ENCODE data around the gene MYOZ1.
"Not testable (repeated sequence)": the region's sequence is repeated elsewhere in the genome, so short reads cannot be mapped to it uniquely, and the experiment has no call there.

The MYOZ1 gene

DNA sequence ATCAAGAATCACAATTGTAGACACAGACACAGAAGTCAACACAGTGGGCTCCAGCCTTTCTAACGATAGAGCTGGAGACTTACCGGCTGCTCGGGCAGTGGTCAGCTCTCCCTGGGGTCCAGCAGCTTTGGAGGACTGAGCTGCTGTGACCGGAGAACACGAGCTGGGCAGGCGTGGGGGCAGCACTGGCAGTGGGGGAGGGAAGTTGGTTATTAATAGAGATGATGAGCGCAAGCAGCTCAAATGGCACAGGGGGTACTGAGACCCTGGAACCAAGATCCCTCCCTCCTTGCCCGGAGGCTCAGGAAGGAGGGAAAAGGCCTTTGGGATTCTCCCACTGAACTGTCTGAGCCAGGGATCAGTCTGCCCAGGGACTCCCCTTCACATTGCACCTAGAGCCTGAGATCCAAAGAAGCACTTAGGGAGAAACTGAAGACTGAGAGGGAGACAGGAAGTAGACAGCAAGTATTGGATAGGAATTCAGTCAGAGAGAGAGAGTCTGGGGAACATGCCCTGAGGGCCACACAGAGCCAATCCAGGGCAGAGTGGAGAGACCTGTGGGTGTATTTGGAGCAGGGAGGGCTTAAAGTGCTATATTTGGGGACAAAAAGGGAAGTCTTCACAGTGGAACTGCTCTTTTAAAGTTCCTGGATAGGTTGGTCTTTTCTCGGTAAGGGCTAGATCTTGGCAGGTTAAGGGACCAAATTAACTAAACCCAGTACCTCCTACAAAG lies at the start of gene MYOZ1:
Gene MYOZ1, minus strand, starts transcription at position 147 of the 733 bp plus-strand sequence. CDS start 1,457 bp downstream, outside the sequence.
- Histone ChIP-seq H3K9ac (ENCODE audit: low read length) (no peak within 1 kb of the TSS), H3K36me3 (ENCODE audit: control insufficient read depth, insufficient read depth, low read length, severe bottlenecking) (no peaks in the 10 kb centered on the region), H3K27me3 (replicated peaks; ENCODE audit: control insufficient read depth, insufficient read depth, low read length) (no peaks in the 10 kb centered on the region), H3K9me3 (ENCODE audit: control insufficient read depth, low read length) (no peaks in the 10 kb centered on the region), H3K4me3 (ENCODE audit: low read length) (no peak within 1 kb of the TSS), H3K4me1 (ENCODE audit: control insufficient read depth, insufficient read depth, low read length) (peaks cover 7% of the 10 kb centered on the region)
- DNase-seq (ENCODE audit: low read depth): peak; percentile 70

DNA sequence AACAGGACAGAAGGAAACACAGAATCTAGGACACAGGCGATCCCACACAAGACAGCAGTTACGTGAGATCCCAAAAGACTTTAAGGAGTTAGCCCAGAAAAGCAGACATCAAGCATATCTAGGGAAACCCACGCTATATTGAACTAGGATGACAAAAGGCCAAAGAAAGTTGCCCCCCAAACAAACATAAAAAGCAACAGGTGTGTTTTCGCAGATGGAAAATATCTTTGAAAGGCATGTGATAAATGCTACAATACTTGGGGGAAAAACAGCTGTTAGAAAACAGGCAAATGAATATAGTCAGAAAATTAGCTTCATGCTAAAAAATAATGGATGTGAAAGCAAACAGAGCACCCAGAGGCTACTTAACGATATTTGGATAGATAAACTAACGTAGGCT lies 49.5 kb upstream of the MYOZ1 start:
- H3K4me3 ChIP-seq (ENCODE audit: low read length); H3K36me3 ChIP-seq (ENCODE audit: control insufficient read depth, insufficient read depth, low read length, severe bottlenecking); H3K9ac ChIP-seq (ENCODE audit: low read length); H3K9me3 ChIP-seq (ENCODE audit: control insufficient read depth, low read length); H3K4me1 ChIP-seq (ENCODE audit: control insufficient read depth, insufficient read depth, low read length); H3K27me3 ChIP-seq (replicated peaks; ENCODE audit: control insufficient read depth, insufficient read depth, low read length); DNase-seq (ENCODE audit: low read depth): not testable (repeated sequence)

GRCh38 chr10:73689596-73689995 lies 48.3 kb upstream of the MYOZ1 start:
- not testable (repeated sequence) for H3K27me3 ChIP-seq (replicated peaks; ENCODE audit: control insufficient read depth, insufficient read depth, low read length); DNase-seq (ENCODE audit: low read depth); H3K9ac ChIP-seq (ENCODE audit: low read length); H3K36me3 ChIP-seq (ENCODE audit: control insufficient read depth, insufficient read depth, low read length, severe bottlenecking); H3K4me1 ChIP-seq (ENCODE audit: control insufficient read depth, insufficient read depth, low read length); H3K4me3 ChIP-seq (ENCODE audit: low read length); H3K9me3 ChIP-seq (ENCODE audit: control insufficient read depth, low read length)

- not testable (repeated sequence) for DNase-seq (ENCODE audit: low read depth); H3K4me1 ChIP-seq (ENCODE audit: control insufficient read depth, insufficient read depth, low read length)
Observed at GRCh38 chr10:73687641-73688040, 46.4 kb upstream of the MYOZ1 start.

DNA sequence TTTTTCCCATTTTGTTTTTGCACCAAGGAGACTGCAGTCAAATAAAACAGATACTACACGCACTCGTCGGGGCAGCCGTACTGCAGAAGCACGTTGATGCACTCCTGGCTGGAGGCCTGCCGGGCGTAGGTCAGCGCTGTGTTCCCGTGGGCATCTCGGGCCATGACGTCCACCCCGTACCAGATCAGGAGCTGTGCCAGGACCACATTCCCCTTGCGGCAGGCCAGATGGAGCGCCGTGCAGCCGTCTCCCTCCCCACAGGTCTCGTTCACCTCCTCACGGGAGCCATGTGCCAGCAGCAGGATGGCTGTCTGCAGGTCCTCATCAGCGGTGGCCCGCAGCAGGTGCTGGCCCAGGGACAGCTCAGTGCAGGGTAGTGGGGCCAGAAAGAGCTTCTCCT lies 33.3 kb upstream of the MYOZ1 start:
- not testable (repeated sequence) for H3K36me3 ChIP-seq (ENCODE audit: control insufficient read depth, insufficient read depth, low read length, severe bottlenecking); H3K27me3 ChIP-seq (replicated peaks; ENCODE audit: control insufficient read depth, insufficient read depth, low read length); DNase-seq (ENCODE audit: low read depth); H3K9ac ChIP-seq (ENCODE audit: low read length); H3K9me3 ChIP-seq (ENCODE audit: control insufficient read depth, low read length); H3K4me3 ChIP-seq (ENCODE audit: low read length); H3K4me1 ChIP-seq (ENCODE audit: control insufficient read depth, insufficient read depth, low read length)

More at GRCh38 chr10:73687641-73688040, 46.4 kb upstream of the MYOZ1 start:
- not testable (repeated sequence) for H3K9ac ChIP-seq (ENCODE audit: low read length); H3K27me3 ChIP-seq (replicated peaks; ENCODE audit: control insufficient read depth, insufficient read depth, low read length); H3K9me3 ChIP-seq (ENCODE audit: control insufficient read depth, low read length); H3K4me3 ChIP-seq (ENCODE audit: low read length); H3K36me3 ChIP-seq (ENCODE audit: control insufficient read depth, insufficient read depth, low read length, severe bottlenecking)

- not testable (repeated sequence) for DNase-seq (ENCODE audit: low read depth)
Observed at GRCh38 chr10:73668378-73668777, 27.1 kb upstream of the MYOZ1 start.

DNA sequence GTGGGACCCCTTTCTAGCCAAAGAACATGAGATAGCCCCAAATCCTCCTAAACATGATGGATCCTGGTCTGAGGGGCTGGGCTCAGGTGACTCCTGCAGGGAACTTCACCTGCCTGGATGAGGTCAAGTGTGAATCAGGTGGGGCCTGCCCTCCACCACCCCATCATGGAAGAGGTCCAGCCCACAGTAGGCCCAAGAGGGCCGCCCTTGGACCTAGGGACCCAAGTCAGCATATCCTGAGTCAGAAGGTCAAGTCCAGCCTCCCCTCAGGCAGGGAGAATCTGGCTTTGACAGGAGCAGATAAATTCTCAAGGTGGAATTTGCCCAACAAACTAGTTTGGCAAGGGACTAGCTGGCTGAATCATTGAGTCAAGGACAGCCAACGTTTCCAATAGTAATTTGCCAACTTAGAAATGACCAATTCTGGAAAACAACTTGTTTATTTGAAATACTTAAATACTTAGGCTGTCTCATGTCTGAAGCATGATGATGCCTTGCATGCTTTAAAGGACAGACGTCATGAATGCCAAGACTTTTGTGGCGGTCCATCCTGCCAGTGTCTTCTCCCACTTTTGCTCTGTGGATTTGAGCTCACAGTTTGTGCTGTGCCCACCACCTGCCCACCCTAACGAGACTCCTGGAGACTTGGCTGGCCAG lies 25.0 kb upstream of the MYOZ1 start:
- H3K4me3 ChIP-seq (ENCODE audit: low read length): not testable (repeated sequence)

More at GRCh38 chr10:73668378-73668777, 27.1 kb upstream of the MYOZ1 start:
- H3K9ac ChIP-seq (ENCODE audit: low read length); H3K27me3 ChIP-seq (replicated peaks; ENCODE audit: control insufficient read depth, insufficient read depth, low read length); H3K4me3 ChIP-seq (ENCODE audit: low read length); H3K4me1 ChIP-seq (ENCODE audit: control insufficient read depth, insufficient read depth, low read length); H3K36me3 ChIP-seq (ENCODE audit: control insufficient read depth, insufficient read depth, low read length, severe bottlenecking); H3K9me3 ChIP-seq (ENCODE audit: control insufficient read depth, low read length): not testable (repeated sequence)

DNA sequence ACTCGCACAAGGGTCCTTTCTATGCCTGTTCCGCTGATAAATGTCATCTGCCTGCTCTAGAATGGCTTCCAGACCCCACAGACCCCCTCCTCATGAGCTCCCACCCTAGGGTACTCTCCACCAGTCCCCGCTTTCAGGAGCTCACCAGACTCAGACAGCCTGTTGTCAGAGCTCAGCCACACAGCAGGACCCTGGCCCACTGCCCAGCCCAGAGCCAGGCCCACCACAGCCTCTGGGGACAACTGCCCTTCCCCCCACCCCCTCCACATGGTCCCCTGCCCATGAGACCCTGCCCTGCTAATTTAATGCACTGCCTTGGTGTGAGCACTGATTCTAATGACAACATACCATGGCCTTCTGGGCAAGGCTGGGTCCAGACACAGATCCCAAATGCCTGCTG lies 24.3 kb upstream of the MYOZ1 start:
- not testable (repeated sequence) for H3K36me3 ChIP-seq (ENCODE audit: control insufficient read depth, insufficient read depth, low read length, severe bottlenecking); H3K9me3 ChIP-seq (ENCODE audit: control insufficient read depth, low read length); H3K9ac ChIP-seq (ENCODE audit: low read length); H3K4me3 ChIP-seq (ENCODE audit: low read length); H3K4me1 ChIP-seq (ENCODE audit: control insufficient read depth, insufficient read depth, low read length); DNase-seq (ENCODE audit: low read depth); H3K27me3 ChIP-seq (replicated peaks; ENCODE audit: control insufficient read depth, insufficient read depth, low read length)

More for the DNA sequence above, 25.0 kb upstream of the MYOZ1 start:
- peak; percentile 53 for DNase-seq (ENCODE audit: low read depth)
- H3K4me1 ChIP-seq (ENCODE audit: control insufficient read depth, insufficient read depth, low read length); H3K9ac ChIP-seq (ENCODE audit: low read length); H3K9me3 ChIP-seq (ENCODE audit: control insufficient read depth, low read length); H3K27me3 ChIP-seq (replicated peaks; ENCODE audit: control insufficient read depth, insufficient read depth, low read length); H3K36me3 ChIP-seq (ENCODE audit: control insufficient read depth, insufficient read depth, low read length, severe bottlenecking): not testable (repeated sequence)

DNA sequence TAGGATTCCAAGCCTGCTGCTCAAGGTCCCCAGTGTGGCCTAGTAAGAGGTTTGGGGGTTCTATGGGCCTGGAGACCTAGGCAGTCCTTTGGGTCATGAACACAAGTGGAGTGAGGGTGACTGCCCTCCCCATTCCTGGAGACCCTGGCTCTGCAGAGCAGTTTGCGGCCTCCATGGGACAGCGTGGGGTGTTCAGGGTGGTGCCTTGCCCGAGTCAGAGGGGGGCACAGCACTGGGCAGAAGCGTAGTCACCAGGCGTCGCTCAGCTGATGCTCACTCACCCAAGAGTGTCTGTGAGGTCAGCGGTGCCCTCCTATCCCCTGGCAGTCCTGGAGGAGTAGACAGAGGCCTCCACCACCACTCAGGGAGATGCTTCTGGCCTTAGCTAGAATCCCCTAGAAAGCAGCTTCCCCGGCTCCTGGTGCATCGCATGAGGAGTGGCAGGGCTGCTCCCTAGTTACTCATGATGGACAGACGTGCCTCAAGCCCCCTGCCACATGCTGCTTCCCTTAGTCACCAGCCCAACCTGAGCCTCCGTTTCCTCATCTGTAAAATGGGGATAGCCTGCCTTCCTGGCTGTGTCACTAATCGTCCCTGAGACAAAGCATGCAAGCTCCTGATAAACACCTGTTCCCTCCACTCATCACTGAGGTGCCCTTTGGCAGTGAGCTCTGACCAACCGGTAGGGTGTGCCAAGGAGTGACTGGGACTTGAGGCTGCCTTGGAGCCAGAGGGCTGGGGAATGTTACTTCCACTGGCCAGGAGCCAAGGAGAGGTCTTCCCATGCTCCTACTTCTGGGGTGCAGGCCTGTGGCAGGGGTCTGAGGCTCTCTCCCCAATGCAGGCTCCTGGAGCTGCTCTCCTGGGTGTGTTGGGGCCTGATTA lies 23.1 kb upstream of the MYOZ1 start:
- not testable (repeated sequence) for H3K36me3 ChIP-seq (ENCODE audit: control insufficient read depth, insufficient read depth, low read length, severe bottlenecking); H3K4me1 ChIP-seq (ENCODE audit: control insufficient read depth, insufficient read depth, low read length); H3K4me3 ChIP-seq (ENCODE audit: low read length); H3K9me3 ChIP-seq (ENCODE audit: control insufficient read depth, low read length); H3K27me3 ChIP-seq (replicated peaks; ENCODE audit: control insufficient read depth, insufficient read depth, low read length); DNase-seq (ENCODE audit: low read depth); H3K9ac ChIP-seq (ENCODE audit: low read length)

GRCh38 chr10:73663621-73664020 lies 22.3 kb upstream of the MYOZ1 start:
- H3K9ac ChIP-seq (ENCODE audit: low read length); H3K36me3 ChIP-seq (ENCODE audit: control insufficient read depth, insufficient read depth, low read length, severe bottlenecking); H3K4me3 ChIP-seq (ENCODE audit: low read length); DNase-seq (ENCODE audit: low read depth); H3K27me3 ChIP-seq (replicated peaks; ENCODE audit: control insufficient read depth, insufficient read depth, low read length); H3K9me3 ChIP-seq (ENCODE audit: control insufficient read depth, low read length); H3K4me1 ChIP-seq (ENCODE audit: control insufficient read depth, insufficient read depth, low read length): not testable (repeated sequence)

GRCh38 chr10:73662705-73663104 lies 21.4 kb upstream of the MYOZ1 start:
- not testable (repeated sequence) for H3K27me3 ChIP-seq (replicated peaks; ENCODE audit: control insufficient read depth, insufficient read depth, low read length); H3K4me1 ChIP-seq (ENCODE audit: control insufficient read depth, insufficient read depth, low read length); DNase-seq (ENCODE audit: low read depth); H3K9ac ChIP-seq (ENCODE audit: low read length); H3K4me3 ChIP-seq (ENCODE audit: low read length); H3K36me3 ChIP-seq (ENCODE audit: control insufficient read depth, insufficient read depth, low read length, severe bottlenecking); H3K9me3 ChIP-seq (ENCODE audit: control insufficient read depth, low read length)
